NCI-H2081 (cell line): ENCODE data around the gene ADCY6.

Experiments
- DNase-seq, 2 experiments: peaks; one replicate each; lab custom pipeline; 2025; lab: John Stamatoyannopoulos, UW

The ADCY6 gene

DNA sequence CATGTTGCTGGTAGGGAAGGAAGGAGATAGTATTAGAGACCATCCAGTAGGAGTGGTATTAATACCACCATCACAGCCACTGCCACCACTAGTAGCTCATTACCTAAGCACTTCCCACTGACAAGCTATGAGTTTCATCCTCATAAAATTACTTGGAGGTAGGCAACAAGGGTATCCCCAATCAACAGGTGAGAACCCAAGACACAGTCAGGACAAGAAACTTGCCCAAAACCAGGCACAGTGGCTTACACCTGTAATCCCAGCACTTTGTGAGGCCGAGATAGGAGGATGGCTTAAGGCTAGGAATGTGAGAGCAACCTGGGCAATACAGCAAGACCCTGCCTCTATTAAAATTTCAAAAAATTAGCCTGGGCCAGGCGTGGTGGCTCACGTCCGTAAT lies 5.5 kb downstream of the ADCY6 start:
- no peak for DNase-seq

DNA sequence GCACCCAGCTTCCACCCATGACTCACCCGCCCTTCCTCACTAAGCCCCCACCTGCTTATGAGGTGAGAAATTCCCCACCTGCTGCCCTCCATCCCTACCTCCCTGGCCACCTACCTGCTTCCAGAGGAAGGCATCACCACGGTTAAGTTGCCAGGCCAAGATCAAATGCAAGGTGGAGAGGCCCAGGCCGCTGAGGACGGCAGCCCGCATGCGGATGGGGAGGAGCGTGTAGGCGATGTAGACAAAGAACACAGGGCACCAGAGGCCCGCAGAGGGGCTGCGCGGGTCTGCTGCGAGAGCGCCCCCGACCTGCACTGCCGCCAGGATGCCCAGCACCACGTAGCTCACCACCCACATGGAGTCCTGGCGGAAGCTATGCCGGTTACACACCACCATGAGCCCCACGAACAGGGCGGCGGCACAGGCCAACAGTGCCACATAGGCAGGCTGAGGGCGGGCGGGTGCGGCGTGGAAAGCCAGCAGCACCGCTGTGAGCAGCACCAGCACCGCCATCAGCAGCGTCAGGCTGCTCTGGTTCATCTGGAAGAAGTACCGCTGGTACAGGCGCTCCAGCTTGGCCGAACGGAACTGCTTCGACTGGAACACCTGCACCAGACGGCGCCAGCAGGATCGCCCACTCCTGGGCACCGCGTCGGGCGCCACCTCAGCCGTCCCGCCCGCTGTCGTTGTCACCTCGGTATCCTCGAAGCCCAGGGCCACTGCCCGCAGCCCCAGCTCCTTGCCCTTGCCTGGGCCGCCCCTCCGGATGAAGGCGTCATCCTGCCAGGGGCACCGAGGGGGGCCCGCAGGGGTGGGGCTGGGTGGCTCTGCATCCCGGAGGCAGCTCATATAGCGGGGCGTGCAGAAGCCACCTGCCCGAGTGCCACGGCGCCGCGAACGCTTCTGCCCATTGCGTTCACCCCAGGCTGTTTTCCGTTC lies 6.2 kb downstream of the ADCY6 start:
- DNase-seq, result no peak

- no peak for DNase-seq
These were observed 7.0 kb downstream of the ADCY6 start for GRCh38 chr12:48781750-48782456.

- no peak for DNase-seq
These were observed 8.4 kb downstream of the ADCY6 start for GRCh38 chr12:48780381-48781025.

DNA sequence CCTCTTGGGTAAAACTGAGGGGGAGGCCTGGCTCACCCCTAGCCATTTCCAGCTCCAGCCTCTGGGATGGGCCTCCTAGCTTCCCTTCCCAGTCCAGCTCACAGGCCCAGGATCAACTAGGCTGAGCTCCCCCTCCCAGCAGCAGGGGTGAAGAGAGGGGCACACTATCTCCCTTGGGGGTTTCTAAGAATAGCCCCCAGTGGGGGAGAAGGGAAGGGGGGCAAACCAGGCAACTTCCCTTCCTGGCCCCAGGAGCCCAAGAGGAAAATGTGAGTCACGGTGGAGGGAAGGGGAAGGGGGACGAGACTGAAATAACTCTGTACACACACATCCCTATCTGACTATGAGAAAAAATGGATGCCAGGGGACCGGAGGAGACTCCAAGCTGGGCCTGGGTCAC lies 9.0 kb downstream of the ADCY6 start:
- DNase-seq, result no peak

- no peak for DNase-seq
These were observed 11.1 kb downstream of the ADCY6 start for GRCh38 chr12:48777501-48778400.

DNA sequence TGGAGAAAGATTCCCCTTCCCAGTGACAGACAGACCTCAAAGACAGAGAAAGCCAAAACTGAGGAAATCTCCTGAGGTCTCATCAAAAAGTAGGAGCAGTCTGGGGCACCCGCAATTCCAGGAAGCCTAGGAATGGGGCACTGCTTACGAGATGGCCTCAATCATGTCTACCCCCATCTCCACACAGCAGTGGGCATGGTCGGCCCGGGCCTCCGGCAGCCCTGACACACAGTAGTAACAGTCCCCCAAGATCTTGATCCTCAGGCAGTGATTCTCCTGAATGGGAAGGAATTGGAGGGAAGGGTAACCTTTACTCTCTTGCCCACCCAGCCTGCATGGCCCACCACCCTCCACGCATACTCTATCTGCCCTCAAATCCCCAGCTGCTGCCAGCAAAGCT lies 11.9 kb downstream of the ADCY6 start:
- no peak for DNase-seq

GRCh38 chr12:48775991-48776649 lies 12.8 kb downstream of the ADCY6 start:
- no peak for DNase-seq

DNA sequence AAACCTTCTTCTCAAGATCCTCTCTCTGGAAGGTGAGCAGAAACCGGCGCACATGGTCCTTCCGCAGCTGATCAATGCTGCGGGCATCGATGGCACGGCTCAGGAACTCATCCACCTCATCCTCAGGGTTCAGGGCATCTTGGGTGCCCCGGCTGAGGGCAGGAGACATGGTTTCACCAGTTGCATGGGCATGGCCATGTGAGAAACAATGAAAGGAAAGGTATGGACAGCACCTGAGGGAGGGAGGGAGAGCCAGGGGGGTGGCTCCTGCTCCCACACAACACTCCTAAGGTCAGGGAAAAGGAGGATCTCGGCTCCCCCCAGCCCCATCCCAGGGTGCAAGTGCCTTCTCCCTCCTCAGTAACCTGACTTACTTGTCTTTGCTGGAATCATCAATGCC lies 13.6 kb downstream of the ADCY6 start:
- no peak for DNase-seq

- DNase-seq, result no peak
These were observed 14.4 kb downstream of the ADCY6 start for GRCh38 chr12:48774516-48774915.

DNA sequence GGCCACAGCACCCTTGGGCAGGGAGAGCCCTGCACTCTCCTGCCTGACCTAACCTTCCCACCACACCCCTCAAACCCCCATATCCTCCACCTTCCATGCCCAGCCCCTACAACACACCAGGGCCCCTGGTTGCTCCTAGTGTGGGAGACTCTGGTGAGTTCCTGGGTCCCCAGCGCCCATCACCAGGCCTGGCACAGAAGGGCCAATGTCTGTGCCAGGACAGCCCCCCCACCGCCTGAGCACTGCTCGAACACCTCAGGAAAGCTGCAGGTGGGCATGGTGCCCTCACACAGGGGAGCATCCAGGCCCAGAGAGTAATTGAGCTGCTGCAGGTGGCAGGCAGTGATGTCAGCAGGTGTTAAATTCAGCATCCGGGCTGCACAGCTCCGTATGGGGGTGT lies 15.2 kb downstream of the ADCY6 start:
- peak; percentile 13 to 68 for DNase-seq

- DNase-seq, result no peak
These were observed 17.2 kb downstream of the ADCY6 start for GRCh38 chr12:48771588-48772112.

DNA sequence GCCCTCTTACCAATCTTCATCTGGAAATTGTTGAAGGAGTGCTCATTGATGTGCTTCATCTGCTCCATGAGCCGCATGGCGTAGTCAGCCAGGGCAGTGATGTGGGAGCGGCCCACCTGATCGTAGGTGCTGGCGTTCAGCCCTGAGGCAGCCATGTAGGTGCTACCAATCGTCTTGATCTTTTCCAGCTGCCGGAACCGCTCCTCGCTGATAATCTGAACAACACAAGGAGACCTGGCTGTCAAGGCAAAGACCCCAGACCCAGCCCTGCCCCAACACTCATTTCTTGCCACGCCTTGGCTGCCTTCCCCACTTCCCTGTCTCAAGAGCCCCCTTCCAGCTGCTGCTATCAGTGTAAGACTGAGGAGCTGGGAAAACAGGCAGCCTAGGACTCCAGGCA lies 18.1 kb downstream of the ADCY6 start:
- no peak for DNase-seq

DNA sequence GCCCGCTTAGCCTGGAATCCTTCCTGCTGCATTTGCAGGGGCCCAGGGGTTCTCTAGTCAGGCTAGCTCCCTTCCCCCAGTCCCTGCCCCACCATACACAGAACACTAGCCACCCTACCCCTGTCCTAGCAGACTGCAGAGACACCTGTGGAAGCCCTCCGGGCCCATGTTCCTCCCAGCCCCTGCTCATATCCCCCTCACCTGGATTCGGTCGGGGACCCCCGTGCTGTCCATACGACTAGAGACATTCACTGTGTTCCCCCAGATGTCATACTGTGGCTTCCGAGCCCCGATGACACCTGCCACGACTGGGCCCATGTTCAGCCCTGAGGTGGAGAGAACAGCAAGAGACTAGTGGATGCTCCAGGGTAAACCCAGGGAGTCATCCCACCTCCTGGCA lies 20.2 kb downstream of the ADCY6 start:
- no peak for DNase-seq

- no peak for DNase-seq
These were observed 20.7 kb downstream of the ADCY6 start for GRCh38 chr12:48768147-48768546.

GRCh38 chr12:48767521-48767920 lies 21.4 kb downstream of the ADCY6 start:
- DNase-seq, result no peak

GRCh38 chr12:48767047-48767446 lies 21.8 kb downstream of the ADCY6 start:
- DNase-seq, result no peak

DNA sequence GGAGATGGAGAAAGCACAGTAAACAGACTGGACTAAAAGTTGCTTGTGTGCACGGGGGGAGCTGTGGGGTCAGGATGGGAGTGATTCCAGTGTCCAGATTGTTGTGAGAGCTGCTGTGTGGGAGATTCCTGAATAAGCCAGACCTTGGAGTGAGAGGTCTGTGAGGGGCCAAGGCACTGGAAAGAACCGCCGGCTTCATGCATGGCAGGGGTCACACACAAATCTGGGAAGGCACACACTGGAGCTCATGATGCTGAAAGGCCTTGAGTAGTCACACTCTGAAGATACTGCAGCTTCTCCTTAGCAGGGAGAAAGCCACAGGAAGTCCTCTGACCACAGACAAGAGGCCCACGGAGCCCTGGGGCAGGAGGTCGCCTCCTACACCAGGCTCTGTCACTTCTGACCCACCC lies 23.1 kb downstream of the ADCY6 start:
- DNase-seq, result no peak

- DNase-seq, result no peak
These were observed 24.4 kb downstream of the ADCY6 start for GRCh38 chr12:48764521-48764920.

DNA sequence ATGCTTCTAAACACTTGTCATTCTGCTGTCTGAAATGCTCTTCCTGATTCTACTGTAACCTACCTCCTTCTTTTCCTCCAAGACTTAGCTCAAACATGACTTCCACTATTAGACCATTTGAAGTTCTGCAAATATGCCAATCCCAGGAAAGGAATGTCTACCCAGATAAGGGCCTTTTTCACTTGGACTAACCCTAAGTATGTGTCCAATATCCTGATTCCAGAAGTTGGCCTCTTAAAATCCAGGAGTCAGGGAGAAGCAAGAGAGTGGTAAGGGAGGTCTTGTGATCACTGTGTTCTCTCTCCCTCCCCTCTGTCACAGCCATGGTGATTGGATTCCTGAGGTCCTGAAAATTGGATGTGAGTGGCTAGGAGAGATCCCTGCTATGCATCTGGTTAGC lies 30.2 kb downstream of the ADCY6 start:
- no peak for DNase-seq

DNA sequence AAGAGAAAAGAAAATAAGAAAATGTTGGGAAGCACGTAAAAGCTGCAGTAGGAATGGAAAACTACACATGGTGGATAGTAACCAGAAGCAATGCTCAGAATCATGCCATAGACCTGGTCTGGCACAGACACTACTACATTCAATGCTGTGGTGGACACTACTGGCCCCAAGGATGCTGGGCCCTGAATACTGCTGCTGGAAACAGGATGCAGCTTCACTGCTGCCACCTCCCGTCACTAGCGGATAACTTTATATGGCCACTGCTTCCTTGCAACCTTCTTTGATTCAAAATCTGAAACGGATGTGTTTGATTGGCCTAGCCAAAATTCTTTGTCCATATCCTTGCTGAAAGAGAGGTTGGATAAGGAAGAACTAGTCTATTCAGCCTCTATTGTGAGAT lies 30.7 kb downstream of the ADCY6 start:
- no peak for DNase-seq
